SK-N-SH treated with all-trans-retinoic acid at 6 μM for 48 hours (cell line): Measurements from ENCODE around the gene GEMIN2.
"Not testable (repeated sequence)": the region's sequence is repeated elsewhere in the genome, so short reads cannot be mapped to it uniquely, and the experiment has no call there.

Source experiments
- ATAC-seq: fragments of 200-7000 bp; cut with Tn5 transposase; 3 replicates; pipeline ENCODE4 v1.9.1; 2020; ENCODE audit warnings: mild to moderate bottlenecking, moderate library complexity
- ARNTL ChIP-seq: fragments of 450-650 bp; formaldehyde crosslinking; IDR thresholded peaks from 2 replicates; pipeline ENCODE4 v1.5.0; 2020; ENCODE audit warnings: low read depth, mild to moderate bottlenecking, moderate library complexity, borderline replicate concordance
- CSRNP3 ChIP-seq: fragments of 250-450 bp; sonication (Bioruptor Pico); IDR thresholded peaks from 2 replicates; pipeline ENCODE4 v1.5.1; 2021; ENCODE audit warnings: mild to moderate bottlenecking, moderate library complexity
- GLIS3 ChIP-seq: fragments of 250-450 bp; sonication (Bioruptor Pico); IDR thresholded peaks from 2 replicates; pipeline ENCODE4 v1.5.0; 2020; ENCODE audit warnings: mild to moderate bottlenecking, moderate library complexity
- ISL1 ChIP-seq: fragments of 250-450 bp; sonication (Bioruptor Pico); IDR thresholded peaks from 2 replicates; pipeline ENCODE4 v2.1.2; 2022; ENCODE audit warnings: mild to moderate bottlenecking, moderate library complexity
- OSR1 ChIP-seq: fragments of 250-450 bp; sonication (Bioruptor Pico); IDR thresholded peaks from 2 replicates; pipeline ENCODE4 v1.8.0; 2022; ENCODE audit warnings: moderate library complexity, mild to moderate bottlenecking, inconsistent platforms
- SNAI2 ChIP-seq: fragments of 250-450 bp; sonication (Bioruptor Pico); IDR thresholded peaks from 2 replicates; pipeline ENCODE4 v1.5.0; 2020; ENCODE audit warnings: mild to moderate bottlenecking, moderate library complexity
- TCF4 ChIP-seq: fragments of 250-450 bp; sonication (Bioruptor Pico); IDR thresholded peaks from 2 replicates; pipeline ENCODE4 v1.8.0; 2021; ENCODE audit warnings: mild to moderate bottlenecking, moderate library complexity, borderline replicate concordance
- TOX ChIP-seq: fragments of 250-450 bp; sonication (Bioruptor Pico); IDR thresholded peaks from 2 replicates; pipeline ENCODE4 v1.8.0; 2021; ENCODE audit warnings: mild to moderate bottlenecking, moderate library complexity, borderline replicate concordance
- ZC3H10 ChIP-seq: fragments of 250-450 bp; sonication (Bioruptor Pico); IDR thresholded peaks from 2 replicates; pipeline ENCODE4 v1.5.1; 2021; ENCODE audit warnings: mild to moderate bottlenecking, moderate library complexity
- ZFP3 ChIP-seq: fragments of 250-450 bp; sonication (Bioruptor Pico); IDR thresholded peaks from 2 replicates; pipeline ENCODE4 v1.5.0; 2020; ENCODE audit warnings: mild to moderate bottlenecking, moderate library complexity
- ZFP30 ChIP-seq: fragments of 450-650 bp; formaldehyde crosslinking; IDR thresholded peaks from 2 replicates; pipeline ENCODE4 v1.5.0; 2022; ENCODE audit warnings: mild to moderate bottlenecking, moderate library complexity
- ZNF565 ChIP-seq: fragments of 450-650 bp; formaldehyde crosslinking; conservative IDR thresholded peaks from 2 replicates; pipeline ENCODE4 v1.5.0; 2020; ENCODE audit warnings: low read depth, mild to moderate bottlenecking, moderate library complexity
- ZNF70 ChIP-seq: fragments of 450-650 bp; formaldehyde crosslinking; IDR thresholded peaks from 2 replicates; pipeline ENCODE4 v1.5.0; 2020; ENCODE audit warnings: mild to moderate bottlenecking, moderate library complexity
- ZNF8 ChIP-seq: fragments of 450-650 bp; formaldehyde crosslinking; IDR thresholded peaks from 2 replicates; pipeline ENCODE4 v1.5.0; 2020; ENCODE audit warnings: mild to moderate bottlenecking, moderate library complexity
- TF ChIP-seq, protein P1 (sequence below): fragments of 250-450 bp; sonication (Bioruptor Pico); IDR thresholded peaks from 2 replicates; pipeline ENCODE4 v1.5.0; 2020; ENCODE audit warnings: mild to moderate bottlenecking, moderate library complexity
- TF ChIP-seq, protein P2 (sequence below): fragments of 250-450 bp; sonication (Bioruptor Pico); IDR thresholded peaks from 2 replicates; pipeline ENCODE4 v1.8.0; 2021; ENCODE audit warnings: low read depth, mild to moderate bottlenecking, moderate library complexity, borderline replicate concordance
- TF ChIP-seq, protein P3 (sequence below): fragments of 250-450 bp; sonication (Bioruptor Pico); IDR thresholded peaks from 2 replicates; pipeline ENCODE4 v1.8.0; 2020; ENCODE audit warnings: mild to moderate bottlenecking, moderate library complexity, borderline replicate concordance

GEMIN2 gene

DNA sequence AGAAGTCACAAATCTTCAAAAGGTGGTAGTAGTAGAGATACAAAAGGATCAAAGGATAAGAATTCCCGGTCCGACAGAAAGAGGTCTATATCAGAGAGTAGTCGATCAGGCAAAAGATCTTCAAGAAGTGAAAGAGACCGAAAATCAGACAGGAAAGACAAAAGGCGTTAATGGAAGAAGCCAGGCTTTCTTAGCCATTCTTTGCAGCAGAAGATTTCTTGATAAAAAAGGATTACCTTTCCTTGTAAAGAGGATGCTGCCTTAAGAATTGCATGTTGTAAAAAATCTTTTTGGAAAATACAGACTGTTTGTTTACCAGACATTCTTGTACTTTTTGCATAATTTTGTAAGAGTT is 67.5 kb downstream of the GEMIN2 start:
- TF ChIP-seq ZNF565 (CRISPR knock-in tag) (no peak), TCF4 (CRISPR knock-in tag) (no peak), GLIS3 (no peak)
- ATAC-seq: no peak

- no peak for ATAC-seq
- TF ChIP-seq CSRNP3 (CRISPR knock-in tag) (no peak), OSR1 (no peak), TOX (CRISPR knock-in tag) (no peak)
These were observed 68.9 kb downstream of the GEMIN2 start for GRCh38 chr14:39182770-39183684.

- not testable (repeated sequence) for ATAC-seq
These were observed 69.5 kb downstream of the GEMIN2 start for GRCh38 chr14:39183685-39184003.

DNA sequence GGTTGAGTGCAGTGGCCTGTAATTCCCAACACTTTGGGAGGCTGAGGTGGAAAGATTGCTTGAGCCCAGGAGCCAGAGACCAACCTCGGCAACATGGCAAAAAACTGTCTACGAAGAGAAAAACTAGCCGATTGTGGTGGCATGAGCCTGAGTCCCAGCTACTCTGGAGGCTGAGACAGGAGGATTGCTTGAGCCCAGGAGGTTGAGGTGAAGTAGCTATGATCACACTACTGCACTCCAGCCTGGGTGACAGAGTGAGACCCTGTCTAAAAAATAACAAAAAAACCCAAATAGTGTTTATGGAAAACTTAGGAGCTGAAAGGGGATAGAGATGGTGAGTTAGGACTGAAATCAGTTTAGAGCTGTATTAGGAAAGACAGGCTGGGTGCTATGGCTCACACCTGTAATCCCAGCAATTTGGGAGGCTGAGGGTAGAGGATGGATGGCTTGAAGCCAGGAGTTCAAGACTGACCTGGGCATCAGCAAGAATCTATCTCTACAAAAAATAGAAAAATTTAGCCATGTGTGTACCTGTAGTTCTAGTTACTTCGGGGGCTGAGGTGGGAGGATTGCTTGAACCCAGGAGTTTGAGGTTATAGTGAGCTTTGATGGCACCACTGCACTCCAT is 70.6 kb downstream of the GEMIN2 start:
- ATAC-seq: no peak
- no peak for TF ChIP-seq ZC3H10 (CRISPR knock-in tag)
- TF ChIP-seq GLIS3: no peak
- TF ChIP-seq, protein P1, sequence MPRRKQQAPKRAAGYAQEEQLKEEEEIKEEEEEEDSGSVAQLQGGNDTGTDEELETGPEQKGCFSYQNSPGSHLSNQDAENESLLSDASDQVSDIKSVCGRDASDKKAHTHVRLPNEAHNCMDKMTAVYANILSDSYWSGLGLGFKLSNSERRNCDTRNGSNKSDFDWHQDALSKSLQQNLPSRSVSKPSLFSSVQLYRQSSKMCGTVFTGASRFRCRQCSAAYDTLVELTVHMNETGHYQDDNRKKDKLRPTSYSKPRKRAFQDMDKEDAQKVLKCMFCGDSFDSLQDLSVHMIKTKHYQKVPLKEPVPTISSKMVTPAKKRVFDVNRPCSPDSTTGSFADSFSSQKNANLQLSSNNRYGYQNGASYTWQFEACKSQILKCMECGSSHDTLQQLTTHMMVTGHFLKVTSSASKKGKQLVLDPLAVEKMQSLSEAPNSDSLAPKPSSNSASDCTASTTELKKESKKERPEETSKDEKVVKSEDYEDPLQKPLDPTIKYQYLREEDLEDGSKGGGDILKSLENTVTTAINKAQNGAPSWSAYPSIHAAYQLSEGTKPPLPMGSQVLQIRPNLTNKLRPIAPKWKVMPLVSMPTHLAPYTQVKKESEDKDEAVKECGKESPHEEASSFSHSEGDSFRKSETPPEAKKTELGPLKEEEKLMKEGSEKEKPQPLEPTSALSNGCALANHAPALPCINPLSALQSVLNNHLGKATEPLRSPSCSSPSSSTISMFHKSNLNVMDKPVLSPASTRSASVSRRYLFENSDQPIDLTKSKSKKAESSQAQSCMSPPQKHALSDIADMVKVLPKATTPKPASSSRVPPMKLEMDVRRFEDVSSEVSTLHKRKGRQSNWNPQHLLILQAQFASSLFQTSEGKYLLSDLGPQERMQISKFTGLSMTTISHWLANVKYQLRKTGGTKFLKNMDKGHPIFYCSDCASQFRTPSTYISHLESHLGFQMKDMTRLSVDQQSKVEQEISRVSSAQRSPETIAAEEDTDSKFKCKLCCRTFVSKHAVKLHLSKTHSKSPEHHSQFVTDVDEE: no peak
- TF ChIP-seq TCF4 (CRISPR knock-in tag): no peak
- TF ChIP-seq OSR1: no peak
- TF ChIP-seq ZNF70: no peak
- TF ChIP-seq, protein P2, sequence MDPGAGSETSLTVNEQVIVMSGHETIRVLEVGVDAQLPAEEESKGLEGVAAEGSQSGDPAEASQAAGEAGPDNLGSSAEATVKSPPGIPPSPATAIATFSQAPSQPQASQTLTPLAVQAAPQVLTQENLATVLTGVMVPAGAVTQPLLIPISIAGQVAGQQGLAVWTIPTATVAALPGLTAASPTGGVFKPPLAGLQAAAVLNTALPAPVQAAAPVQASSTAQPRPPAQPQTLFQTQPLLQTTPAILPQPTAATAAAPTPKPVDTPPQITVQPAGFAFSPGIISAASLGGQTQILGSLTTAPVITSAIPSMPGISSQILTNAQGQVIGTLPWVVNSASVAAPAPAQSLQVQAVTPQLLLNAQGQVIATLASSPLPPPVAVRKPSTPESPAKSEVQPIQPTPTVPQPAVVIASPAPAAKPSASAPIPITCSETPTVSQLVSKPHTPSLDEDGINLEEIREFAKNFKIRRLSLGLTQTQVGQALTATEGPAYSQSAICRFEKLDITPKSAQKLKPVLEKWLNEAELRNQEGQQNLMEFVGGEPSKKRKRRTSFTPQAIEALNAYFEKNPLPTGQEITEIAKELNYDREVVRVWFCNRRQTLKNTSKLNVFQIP: no peak
- TF ChIP-seq SNAI2 (CRISPR knock-in tag): no peak
- no peak for TF ChIP-seq ZNF565 (CRISPR knock-in tag)
- TF ChIP-seq ISL1 (CRISPR knock-in tag): no peak
- no peak for TF ChIP-seq ARNTL (CRISPR knock-in tag)
- TF ChIP-seq TOX (CRISPR knock-in tag): no peak
- TF ChIP-seq ZNF8 (CRISPR knock-in tag): no peak
- TF ChIP-seq, protein P3, sequence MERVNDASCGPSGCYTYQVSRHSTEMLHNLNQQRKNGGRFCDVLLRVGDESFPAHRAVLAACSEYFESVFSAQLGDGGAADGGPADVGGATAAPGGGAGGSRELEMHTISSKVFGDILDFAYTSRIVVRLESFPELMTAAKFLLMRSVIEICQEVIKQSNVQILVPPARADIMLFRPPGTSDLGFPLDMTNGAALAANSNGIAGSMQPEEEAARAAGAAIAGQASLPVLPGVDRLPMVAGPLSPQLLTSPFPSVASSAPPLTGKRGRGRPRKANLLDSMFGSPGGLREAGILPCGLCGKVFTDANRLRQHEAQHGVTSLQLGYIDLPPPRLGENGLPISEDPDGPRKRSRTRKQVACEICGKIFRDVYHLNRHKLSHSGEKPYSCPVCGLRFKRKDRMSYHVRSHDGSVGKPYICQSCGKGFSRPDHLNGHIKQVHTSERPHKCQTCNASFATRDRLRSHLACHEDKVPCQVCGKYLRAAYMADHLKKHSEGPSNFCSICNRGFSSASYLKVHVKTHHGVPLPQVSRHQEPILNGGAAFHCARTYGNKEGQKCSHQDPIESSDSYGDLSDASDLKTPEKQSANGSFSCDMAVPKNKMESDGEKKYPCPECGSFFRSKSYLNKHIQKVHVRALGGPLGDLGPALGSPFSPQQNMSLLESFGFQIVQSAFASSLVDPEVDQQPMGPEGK (CRISPR knock-in tag): no peak
- TF ChIP-seq ZFP3: no peak
- TF ChIP-seq ZFP30 (CRISPR knock-in tag): no peak
